OCI-LY1 (cell line): ENCODE measurements around the gene SPAG6.

Source experiments
- H2AFZ ChIP-seq: fragments of 200-600 bp; sonication (generic), shearing (Covaris generic); 2 replicates; pipeline ENCODE4 v1.6.0; 2014; ENCODE audit warnings: antibody characterized with exemption, mild to moderate bottlenecking, low read length
- H3F3A ChIP-seq: fragments of 200-600 bp; sonication (generic), shearing (Covaris generic); 2 replicates; pipeline ENCODE4 v1.6.0; 2014; ENCODE audit warnings: mild to moderate bottlenecking, antibody characterized with exemption, low read length, moderate library complexity; ENCODE audit not compliant: insufficient read depth
- H3K27ac ChIP-seq: fragments of 200-600 bp; sonication (generic); 2 replicates; pipeline ENCODE4 v1.5.1; 2014; ENCODE audit warnings: low read length, mixed run types, mild to moderate bottlenecking, low read depth; ENCODE audit not compliant: poor library complexity, severe bottlenecking
- H3K27me3 ChIP-seq: fragments of 200-600 bp; sonication (generic); 2 replicates; pipeline ENCODE4 v1.6.0; 2014; ENCODE audit warnings: antibody characterized with exemption, mild to moderate bottlenecking, low read length, moderate library complexity; ENCODE audit not compliant: insufficient read depth
- H3K36me3 ChIP-seq: fragments of 200-600 bp; sonication (generic); 2 replicates; pipeline ENCODE4 v1.6.1; 2014; ENCODE audit warnings: mild to moderate bottlenecking, antibody characterized with exemption, low read length, moderate library complexity, mixed read lengths; ENCODE audit not compliant: insufficient read depth
- H3K4me1 ChIP-seq: fragments of 200-600 bp; sonication (generic); 2 replicates; pipeline ENCODE4 v1.5.1; 2014; ENCODE audit warnings: mild to moderate bottlenecking, low read length, moderate library complexity; ENCODE audit not compliant: insufficient read depth, severe bottlenecking
- H3K4me2 ChIP-seq: fragments of 200-600 bp; sonication (generic), shearing (Covaris generic); 2 replicates; pipeline ENCODE4 v1.6.1; 2014; ENCODE audit warnings: low read length
- H3K4me3 ChIP-seq: fragments of 200-600 bp; sonication (generic); 2 replicates; pipeline ENCODE4 v1.5.1; 2014; ENCODE audit warnings: low read length, low read depth, mild to moderate bottlenecking, mixed read lengths; ENCODE audit not compliant: poor library complexity, severe bottlenecking
- H3K79me2 ChIP-seq: fragments of 200-600 bp; shearing (Covaris generic); 2 replicates; pipeline ENCODE4 v1.6.1; 2016; ENCODE audit warnings: mixed run types, low read length, mixed read lengths; ENCODE audit not compliant: insufficient read depth
- H3K9ac ChIP-seq: fragments of 200-600 bp; sonication (generic), shearing (Covaris generic); 2 replicates; pipeline ENCODE4 v1.6.1; 2014; ENCODE audit warnings: mild to moderate bottlenecking, low read length, mixed read lengths
- H3K9me2 ChIP-seq: fragments of 200-600 bp; sonication (generic), shearing (Covaris generic); 2 replicates; pipeline ENCODE4 v1.6.1; 2014; ENCODE audit warnings: low read depth, mild to moderate bottlenecking, low read length, mixed read lengths
- H3K9me3 ChIP-seq: fragments of 200-600 bp; shearing (Covaris generic); 2 replicates; pipeline ENCODE4 v1.6.1; 2014; ENCODE audit warnings: low read length, mixed read lengths
- H4K20me1 ChIP-seq: fragments of 200-600 bp; sonication (generic), shearing (Covaris generic); 2 replicates; pipeline ENCODE4 v1.6.0; 2016; ENCODE audit warnings: mild to moderate bottlenecking, low read length; ENCODE audit not compliant: insufficient read depth
- CTCF ChIP-seq: fragments of 200-600 bp; sonication (generic), shearing (Covaris generic); IDR thresholded peaks from 2 replicates; pipeline ENCODE4 v1.5.1; 2017; ENCODE audit warnings: mild to moderate bottlenecking, antibody characterized with exemption, low read length, moderate library complexity, mixed read lengths
- EZH2 ChIP-seq: fragments of 200-600 bp; sonication (generic), shearing (Covaris generic); IDR thresholded peaks from 2 replicates; pipeline ENCODE4 v1.8.0; 2017; ENCODE audit warnings: borderline replicate concordance, mixed run types, mild to moderate bottlenecking, antibody characterized with exemption, low read length, moderate library complexity, mixed read lengths

The SPAG6 gene

GRCh38 chr10:22344781-22345300, 455 bp upstream of the SPAG6 start:
- H4K20me1 ChIP-seq: no peaks in the 10 kb centered on the region
- H3K9me3 ChIP-seq: no peaks in the 10 kb centered on the region
- H3K79me2 ChIP-seq: no peaks in the 10 kb centered on the region
- H3K36me3 ChIP-seq: no peaks in the 10 kb centered on the region
- no peak overlapping the region for H3K4me2 ChIP-seq
- H3K4me3 ChIP-seq: no peak overlapping the region
- no peaks in the 10 kb centered on the region; the same call in 1 of the 2 replicates for H3K27me3 ChIP-seq
- H3K9me2 ChIP-seq: no peaks in the 10 kb centered on the region
- no peaks in the 10 kb centered on the region; the same call in 1 of the 2 replicates for H3F3A ChIP-seq
- no peak overlapping the region for H3K27ac ChIP-seq
- peaks cover 10% of the 10 kb centered on the region for H3K4me1 ChIP-seq
- no peak for TF ChIP-seq CTCF
- TF ChIP-seq EZH2: no peak
- no peak overlapping the region for H3K9ac ChIP-seq
- H2AFZ ChIP-seq: no peak overlapping the region

DNA sequence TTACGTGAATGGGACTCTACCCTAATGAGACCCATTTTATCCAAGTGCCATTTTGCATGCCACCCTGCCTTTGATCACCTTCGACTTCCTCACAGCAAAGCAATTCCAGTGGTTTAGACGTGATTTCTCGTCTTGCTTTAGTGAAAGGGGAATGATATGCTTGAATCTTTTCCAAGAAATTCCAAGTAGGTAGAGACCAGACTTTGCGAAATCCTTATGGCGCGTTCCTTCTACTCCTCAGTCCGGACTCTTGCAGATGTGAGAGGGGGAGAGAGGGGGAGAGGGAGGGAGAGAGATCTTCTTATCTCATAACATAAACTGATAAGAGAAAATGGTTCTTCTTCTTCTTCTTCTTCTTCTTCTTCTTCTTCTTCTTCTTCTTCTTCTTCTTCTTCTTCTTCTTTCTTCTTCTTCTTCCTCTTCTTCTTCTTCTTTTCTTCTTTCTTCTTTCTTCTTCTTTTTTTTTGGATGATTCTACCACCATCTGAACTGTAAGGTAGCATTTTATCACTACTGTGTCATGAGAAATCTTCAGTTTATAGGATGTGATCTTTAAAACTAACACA, 883 bp downstream of the SPAG6 start:
- Histone ChIP-seq H3K36me3 (no peaks in the 10 kb centered on the region), H3K27me3 (no peaks in the 10 kb centered on the region; the same call in 1 of the 2 replicates), H2AFZ (no peak overlapping the region), H3K9me3 (no peaks in the 10 kb centered on the region), H3K27ac (no peak overlapping the region), H3K4me1 (peaks cover 4% of the 10 kb centered on the region), H4K20me1 (no peaks in the 10 kb centered on the region), H3F3A (no peaks in the 10 kb centered on the region; the same call in 1 of the 2 replicates), H3K4me2 (no peak overlapping the region), H3K9ac (no peak overlapping the region), H3K4me3 (no peak overlapping the region), H3K79me2 (no peaks in the 10 kb centered on the region), H3K9me2 (no peaks in the 10 kb centered on the region)
- no peak for TF ChIP-seq EZH2
- no peak for TF ChIP-seq CTCF

DNA sequence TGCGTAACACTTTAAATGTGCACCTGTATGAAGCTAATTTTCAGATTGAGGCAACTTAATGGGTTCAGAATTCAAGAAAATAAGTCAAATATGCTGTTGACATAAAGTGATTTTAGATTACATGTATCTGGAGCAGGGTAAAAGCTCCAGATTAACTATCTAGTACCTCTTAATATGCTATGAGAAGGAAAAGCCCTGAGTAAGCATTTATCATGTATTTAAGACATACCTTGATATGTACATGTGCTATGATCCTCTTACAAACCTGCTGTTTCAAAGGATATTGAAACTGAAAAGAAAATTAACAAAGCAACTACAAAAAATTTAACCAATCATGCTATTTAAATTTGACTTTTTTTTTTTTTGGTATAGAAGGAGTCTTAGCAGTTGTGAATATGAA, 4.5 kb downstream of the SPAG6 start:
- no peaks in the 10 kb centered on the region for H3K9me2 ChIP-seq
- H3K4me1 ChIP-seq: no peaks in the 10 kb centered on the region
- H3K9ac ChIP-seq: no peak overlapping the region
- no peaks in the 10 kb centered on the region for H3K79me2 ChIP-seq
- no peaks in the 10 kb centered on the region for H3K36me3 ChIP-seq
- no peaks in the 10 kb centered on the region; the same call in 1 of the 2 replicates for H3K27me3 ChIP-seq
- H3K9me3 ChIP-seq: no peaks in the 10 kb centered on the region
- H3K4me2 ChIP-seq: no peak overlapping the region
- H2AFZ ChIP-seq: no peak overlapping the region
- no peak overlapping the region for H3K27ac ChIP-seq
- TF ChIP-seq CTCF (no peak), EZH2 (no peak)
- H3K4me3 ChIP-seq: no peak overlapping the region
- no peaks in the 10 kb centered on the region for H4K20me1 ChIP-seq
- no peaks in the 10 kb centered on the region for H3F3A ChIP-seq
